ENCODE measurements around the gene ZNF827. TPM values are rescaled to one million over a fixed set of nuclear protein-coding genes. Genes with fewer than 3 reads are reported as not detected.

Gene ZNF827
- total RNA-seq, 1 experiment from 2014 or later, result 1.8 TPM

DNA sequence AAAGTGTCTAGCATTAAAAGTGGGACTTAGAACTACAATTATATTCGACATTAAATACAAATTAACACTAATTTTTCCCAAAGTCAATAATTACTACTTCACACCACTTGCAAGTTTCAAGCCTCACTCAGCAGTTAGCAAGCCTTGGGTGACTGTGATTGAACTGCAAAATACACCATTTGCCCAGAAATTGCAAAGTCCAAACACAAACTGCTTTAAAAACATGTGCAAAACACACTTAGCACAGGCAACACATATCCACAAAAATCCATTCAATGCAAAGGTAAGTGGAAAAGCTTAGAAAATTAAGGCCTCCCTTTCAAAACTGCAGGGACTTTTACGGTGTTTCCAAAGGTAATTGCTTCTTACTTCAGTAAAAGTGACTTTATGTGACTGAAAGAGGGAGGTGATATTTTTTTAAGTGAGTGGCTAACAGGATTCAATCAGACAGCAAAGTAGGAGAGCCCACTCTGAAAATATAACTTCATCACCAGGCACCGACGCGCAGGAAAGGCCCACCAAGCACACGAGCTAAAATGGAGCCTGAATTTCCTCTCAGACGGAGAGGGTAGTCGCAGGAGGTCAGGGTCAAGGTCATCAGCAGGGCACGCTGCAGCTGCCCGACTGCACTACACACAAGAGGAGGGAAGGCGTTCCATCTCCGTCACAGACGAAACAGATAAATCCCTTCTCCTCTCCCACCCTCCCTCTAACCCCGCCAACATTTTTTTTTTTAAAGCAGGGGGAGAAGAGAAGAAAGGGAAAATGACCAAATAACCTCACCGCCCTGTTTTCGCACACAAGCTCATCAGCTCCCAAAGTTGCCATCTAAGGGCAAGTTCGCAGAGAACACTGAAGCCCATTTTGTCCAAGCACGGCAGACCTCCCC lies 3.1 kb downstream of the ZNF827 start:
- in situ Hi-C loops (cut with HindIII; ENCODE audit: low pct_unique_long_range_greater_than_20kb, low sequenced_read_pairs), result no loop called here

DNA sequence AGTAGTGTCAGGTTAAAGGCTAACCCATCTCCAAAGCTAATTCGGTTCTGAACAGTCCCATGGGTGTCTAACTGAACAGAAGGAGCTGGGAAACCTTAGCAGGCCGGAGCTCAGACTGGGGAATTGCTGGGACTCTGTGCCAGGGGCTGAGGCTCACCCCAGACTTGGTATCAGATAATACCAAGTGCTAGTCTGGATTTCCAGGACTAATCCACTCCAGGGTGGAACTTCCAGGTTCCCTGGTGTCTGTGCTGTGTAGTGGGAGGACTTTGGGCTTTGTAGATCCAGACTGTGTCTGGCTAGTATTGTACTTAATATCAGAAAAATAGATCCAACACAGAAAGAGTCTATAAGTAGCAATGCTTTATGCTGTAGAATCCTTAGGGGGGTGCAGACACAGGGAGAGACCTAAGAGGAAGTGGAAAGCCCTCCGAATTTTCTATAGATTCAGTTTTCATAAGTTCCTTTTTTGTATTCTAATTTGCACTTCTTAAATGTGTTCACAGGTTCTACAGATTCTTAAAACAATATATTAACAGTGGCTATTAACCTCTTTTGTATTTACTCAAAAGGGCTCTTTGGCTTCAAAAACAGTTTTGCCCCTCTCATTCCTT lies 4.1 kb downstream of the ZNF827 start:
- no peak for DNase-seq (ENCODE audit: low read depth)
- in situ Hi-C loops (cut with HindIII; ENCODE audit: low pct_unique_long_range_greater_than_20kb, low sequenced_read_pairs), result no loop called here

More for the DNA sequence above, 3.1 kb downstream of the ZNF827 start:
- peak; percentile 22 for DNase-seq (ENCODE audit: low read depth)

DNA sequence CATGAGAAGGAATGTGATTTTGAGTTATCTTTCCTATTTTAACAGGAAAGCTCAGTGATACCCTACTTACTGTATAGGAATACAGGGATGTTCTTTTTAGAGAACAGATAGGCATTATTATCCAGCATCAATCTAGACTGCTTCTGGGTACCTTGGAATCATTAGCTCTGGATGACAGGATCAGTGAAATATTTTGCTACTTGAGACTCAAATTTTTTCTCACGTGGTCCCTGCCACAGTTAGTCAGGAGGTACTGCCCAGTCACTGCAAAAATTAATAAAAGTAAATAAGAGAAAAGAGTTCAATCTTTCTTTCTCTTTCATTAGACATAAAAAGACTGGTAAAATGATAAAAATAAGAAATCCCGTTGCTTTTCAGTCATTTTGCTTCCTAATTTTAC lies 5.5 kb downstream of the ZNF827 start:
- in situ Hi-C loops (cut with HindIII; ENCODE audit: low pct_unique_long_range_greater_than_20kb, low sequenced_read_pairs), result no loop called here
- no peak for DNase-seq (ENCODE audit: low read depth)

GRCh38 chr4:145931403-145931802 lies 7.2 kb downstream of the ZNF827 start:
- in situ Hi-C loops (cut with HindIII; ENCODE audit: low pct_unique_long_range_greater_than_20kb, low sequenced_read_pairs), result no loop called here

GRCh38 chr4:145930592-145930991 lies 8.0 kb downstream of the ZNF827 start:
- DNase-seq (ENCODE audit: low read depth), result no peak

More at GRCh38 chr4:145931403-145931802, 7.2 kb downstream of the ZNF827 start:
- no peak for DNase-seq (ENCODE audit: low read depth)

GRCh38 chr4:145929415-145930178 lies 9.0 kb downstream of the ZNF827 start:
- DNase-seq (ENCODE audit: low read depth), result no peak
- in situ Hi-C loops (cut with HindIII; ENCODE audit: low pct_unique_long_range_greater_than_20kb, low sequenced_read_pairs), result no loop called here

More at GRCh38 chr4:145930592-145930991, 8.0 kb downstream of the ZNF827 start:
- in situ Hi-C loops (cut with HindIII; ENCODE audit: low pct_unique_long_range_greater_than_20kb, low sequenced_read_pairs), result no loop called here

DNA sequence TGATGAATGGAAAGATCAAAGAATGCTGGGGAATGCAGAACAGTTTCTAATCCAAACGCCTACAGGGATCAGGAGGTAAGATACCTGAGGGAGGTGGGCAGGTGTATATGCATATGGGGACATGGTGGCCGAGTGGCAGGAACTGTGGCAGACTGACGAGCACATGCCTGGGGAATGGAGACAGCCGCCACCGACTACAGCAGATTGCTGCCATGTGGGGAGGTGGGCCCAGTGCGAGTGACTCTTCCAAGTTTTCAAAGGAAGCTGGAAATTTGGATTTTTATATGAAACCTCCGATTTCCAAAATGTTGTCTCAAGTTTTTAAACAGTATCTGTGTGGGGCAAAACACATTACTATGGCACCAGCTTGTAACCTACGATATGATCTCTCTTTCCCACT lies 9.9 kb downstream of the ZNF827 start:
- no peak for DNase-seq (ENCODE audit: low read depth)
- in situ Hi-C loops (cut with HindIII; ENCODE audit: low pct_unique_long_range_greater_than_20kb, low sequenced_read_pairs), result no loop called here

DNA sequence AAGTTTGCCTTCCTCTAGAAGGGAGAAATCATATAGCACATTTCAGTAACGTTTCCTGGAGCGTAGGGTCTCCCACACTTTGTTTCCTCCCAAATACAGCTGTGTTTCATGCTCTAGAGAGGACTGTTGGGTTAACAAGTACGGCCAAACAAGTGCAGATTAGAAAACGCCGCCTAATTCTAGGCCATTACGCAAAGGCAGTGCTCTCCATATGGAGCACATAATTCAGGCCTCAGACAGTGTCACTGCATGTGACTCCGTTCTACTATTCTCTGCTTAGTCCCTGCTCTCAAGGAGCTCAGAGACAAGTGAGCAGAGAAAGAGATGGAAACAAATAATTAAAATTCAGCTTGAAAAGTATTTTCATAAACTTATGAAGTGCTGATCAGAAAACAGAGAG lies 11.6 kb downstream of the ZNF827 start:
- no peak for DNase-seq (ENCODE audit: low read depth)
- in situ Hi-C loops (cut with HindIII; ENCODE audit: low pct_unique_long_range_greater_than_20kb, low sequenced_read_pairs), result no loop called here

- in situ Hi-C loops (cut with HindIII; ENCODE audit: low pct_unique_long_range_greater_than_20kb, low sequenced_read_pairs), result no loop called here
- no peak for DNase-seq (ENCODE audit: low read depth)
These were observed 17.4 kb downstream of the ZNF827 start for GRCh38 chr4:145921231-145921630.

GRCh38 chr4:145920205-145920604 lies 18.4 kb downstream of the ZNF827 start:
- no peak for DNase-seq (ENCODE audit: low read depth)
- in situ Hi-C loops (cut with HindIII; ENCODE audit: low pct_unique_long_range_greater_than_20kb, low sequenced_read_pairs), result no loop called here

DNA sequence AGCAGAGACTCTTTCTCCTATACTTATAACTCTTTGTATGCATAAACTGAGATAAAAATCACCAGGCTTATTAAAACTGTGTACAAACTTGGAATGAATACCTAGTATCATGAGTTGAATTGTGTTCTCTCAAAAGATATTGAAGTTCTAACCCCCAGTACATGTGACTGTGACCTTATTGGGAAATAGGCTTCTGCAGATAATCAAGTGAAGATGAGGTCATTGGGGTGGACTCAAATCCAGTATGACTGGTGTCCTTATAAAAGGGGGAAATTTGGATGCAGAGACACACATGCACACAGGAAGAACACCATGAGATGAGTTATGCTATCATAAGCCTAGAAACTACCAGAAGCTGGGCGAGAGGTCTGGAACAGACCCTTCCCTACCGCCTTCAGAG lies 26.2 kb downstream of the ZNF827 start:
- in situ Hi-C loops (cut with HindIII; ENCODE audit: low pct_unique_long_range_greater_than_20kb, low sequenced_read_pairs), result no loop called here
- no peak for DNase-seq (ENCODE audit: low read depth)

GRCh38 chr4:145909773-145910172 lies 28.9 kb downstream of the ZNF827 start:
- in situ Hi-C loops (cut with HindIII; ENCODE audit: low pct_unique_long_range_greater_than_20kb, low sequenced_read_pairs), result no loop called here
- no peak for DNase-seq (ENCODE audit: low read depth)

DNA sequence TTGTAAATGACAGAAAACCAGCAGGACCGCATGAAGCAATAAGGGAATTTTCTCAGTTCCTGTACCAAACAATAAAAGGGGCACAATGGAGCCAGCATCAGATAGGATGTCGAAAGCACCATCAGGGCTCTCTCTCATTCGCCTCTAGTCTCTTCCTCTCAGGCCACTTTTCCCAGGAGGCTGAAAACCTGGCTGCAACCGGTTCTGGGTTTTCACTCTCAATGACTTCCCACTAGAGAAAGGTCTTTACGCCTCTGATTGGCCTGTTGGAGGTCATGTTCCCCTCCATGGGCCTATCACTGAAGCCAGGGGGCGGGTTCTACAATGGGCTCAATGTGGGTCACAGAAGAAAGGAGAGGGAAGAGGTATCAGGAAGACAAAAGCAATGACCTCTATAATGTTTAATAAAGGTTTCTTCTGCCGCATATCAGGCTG lies 29.3 kb downstream of the ZNF827 start:
- in situ Hi-C loops (cut with HindIII; ENCODE audit: low pct_unique_long_range_greater_than_20kb, low sequenced_read_pairs), result no loop called here
- DNase-seq (ENCODE audit: low read depth), result peak; percentile 84

DNA sequence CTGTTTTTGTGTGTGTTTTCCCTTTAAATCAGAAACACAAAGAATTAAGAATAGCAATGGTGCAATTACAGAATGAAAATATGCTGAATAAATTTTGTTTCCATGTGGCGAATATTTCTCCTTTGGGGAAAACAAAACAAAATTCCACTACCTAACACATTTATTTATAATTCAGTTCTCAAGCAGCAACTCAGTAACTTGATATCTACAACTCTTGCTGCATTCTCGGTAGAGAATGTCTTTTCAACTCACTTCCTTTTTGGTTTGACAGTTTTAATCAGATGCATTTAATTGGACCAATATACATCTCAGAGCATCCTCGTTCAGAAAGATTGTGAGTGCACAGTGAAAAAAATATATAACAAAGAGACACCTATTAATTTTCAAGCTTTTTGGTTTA lies 30.8 kb downstream of the ZNF827 start:
- in situ Hi-C loops (cut with HindIII; ENCODE audit: low pct_unique_long_range_greater_than_20kb, low sequenced_read_pairs), result no loop called here
- no peak for DNase-seq (ENCODE audit: low read depth)

DNA sequence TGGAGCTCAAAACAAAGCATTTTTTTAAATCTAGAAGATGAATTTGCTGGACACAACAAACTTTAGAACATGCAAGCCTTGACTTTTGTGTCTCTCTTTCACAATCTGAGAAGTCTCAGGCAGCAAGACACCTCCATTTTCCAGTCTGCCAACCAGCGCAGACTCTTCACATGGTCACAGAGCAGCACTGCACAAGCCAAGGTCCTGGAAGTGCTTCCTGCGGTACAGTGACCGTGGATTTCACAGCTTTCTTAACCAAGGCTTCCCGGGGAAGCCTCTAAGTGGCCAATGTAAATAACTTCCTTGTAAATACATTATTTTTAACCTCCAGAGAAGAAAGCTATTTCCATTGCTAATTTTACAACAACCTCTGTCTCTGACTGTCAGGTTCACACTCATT lies 31.2 kb downstream of the ZNF827 start:
- DNase-seq (ENCODE audit: low read depth), result no peak
- in situ Hi-C loops (cut with HindIII; ENCODE audit: low pct_unique_long_range_greater_than_20kb, low sequenced_read_pairs), result no loop called here

DNA sequence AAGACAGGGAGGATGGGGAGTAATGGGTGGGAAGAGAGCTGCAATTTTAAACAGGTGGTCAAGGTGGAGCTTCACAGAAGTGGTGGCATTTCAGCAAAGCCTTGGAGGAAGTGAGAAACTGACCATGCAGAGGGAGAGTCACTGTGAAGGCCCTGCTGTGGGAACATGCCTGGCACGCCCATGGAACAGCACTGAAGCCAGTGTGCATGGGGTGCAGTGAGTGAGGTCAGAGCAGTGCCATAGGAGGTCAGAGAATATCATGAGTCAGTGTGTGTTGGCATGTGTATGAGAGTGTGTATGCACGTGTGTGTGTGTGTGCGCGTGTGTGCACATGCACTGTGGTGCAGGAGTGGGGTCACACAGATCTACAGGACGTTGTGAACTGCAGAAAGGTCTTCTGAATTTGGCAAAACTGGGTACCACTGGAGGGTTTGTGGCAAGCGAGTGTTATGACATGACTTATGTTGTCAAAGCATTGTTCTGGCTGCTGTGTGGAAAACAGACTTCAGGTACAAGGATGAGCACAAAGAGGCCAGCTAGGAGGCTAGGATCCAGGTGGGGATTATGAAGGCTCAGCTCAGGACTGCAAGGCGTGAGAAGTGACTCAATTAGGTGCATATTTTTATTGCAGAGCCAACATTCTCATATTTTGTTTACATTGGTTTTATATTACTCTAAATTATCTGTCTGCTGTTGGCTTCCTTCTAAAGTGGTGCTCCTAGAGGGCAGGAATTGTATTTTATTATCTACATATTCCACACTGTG lies 34.0 kb downstream of the ZNF827 start:
- in situ Hi-C loops (cut with HindIII; ENCODE audit: low pct_unique_long_range_greater_than_20kb, low sequenced_read_pairs), result no loop called here
- no peak for DNase-seq (ENCODE audit: low read depth)

GRCh38 chr4:145902522-145902921 lies 36.1 kb downstream of the ZNF827 start:
- no peak for DNase-seq (ENCODE audit: low read depth)
- in situ Hi-C loops (cut with HindIII; ENCODE audit: low pct_unique_long_range_greater_than_20kb, low sequenced_read_pairs), result no loop called here

GRCh38 chr4:145899886-145900460 lies 38.6 kb downstream of the ZNF827 start:
- no peak for DNase-seq (ENCODE audit: low read depth)
- in situ Hi-C loops (cut with HindIII; ENCODE audit: low pct_unique_long_range_greater_than_20kb, low sequenced_read_pairs), result no loop called here
